ENCODE results near the gene HNRNPM. TPM values are rescaled to one million over a fixed set of nuclear protein-coding genes. Genes with fewer than 3 reads are reported as not detected.
"Not testable (repeated sequence)": the region's sequence is repeated elsewhere in the genome, so short reads cannot be mapped to it uniquely, and the experiment has no call there.

Gene HNRNPM
- total RNA-seq: 100 to 1,000 TPM; 105 to 243 TPM

- Mint-ChIP-seq H3K36me3 (peaks cover 22% of the 10 kb centered on the region in 2 donors), H3K27ac (peak within 1 kb of the TSS; percentile 97 to 99), H3K9me3 (no peaks in the 10 kb centered on the region)
- ATAC-seq: peak; percentile 93 to 95
- peak; percentile 100 for DNase-seq (ENCODE audit: low spot score in 2 of 2)
These were observed at the start of gene HNRNPM for GRCh38 chr19:8444677-8445487. HNRNPM (plus strand) TSS chr19:8444975; CDS start chr19:8444999, 24 bp downstream.

GRCh38 chr19:8395621-8396082 is 49.1 kb upstream of the HNRNPM start:
- Mint-ChIP-seq H3K9me3 (no peaks in the 10 kb centered on the region), H3K36me3 (no peaks in the 10 kb centered on the region), H3K27ac (no peak overlapping the region)
- DNase-seq (ENCODE audit: low spot score in 2 of 2): no peak
- ATAC-seq: no peak

- DNase-seq (ENCODE audit: low spot score in 2 of 2) (no peak), ATAC-seq (no peak)
- no peaks in the 10 kb centered on the region for H3K36me3 Mint-ChIP-seq
- no peaks in the 10 kb centered on the region for H3K9me3 Mint-ChIP-seq
- H3K27ac Mint-ChIP-seq: peak overlapping the region; percentile 37 to 50
These were observed 48.6 kb upstream of the HNRNPM start for GRCh38 chr19:8396185-8396562.

- Mint-ChIP-seq H3K9me3 (no peaks in the 10 kb centered on the region), H3K36me3 (no peaks in the 10 kb centered on the region), H3K27ac (peak overlapping the region; percentile 50 to 91)
- peak; percentile 80 to 82 for ATAC-seq
- peak in 1 of 2 donors; percentile 79 for DNase-seq (ENCODE audit: low spot score in 2 of 2)
These were observed 48.1 kb upstream of the HNRNPM start for GRCh38 chr19:8396563-8397203.

GRCh38 chr19:8397271-8397670 is 47.5 kb upstream of the HNRNPM start:
- H3K27ac Mint-ChIP-seq: peak overlapping the region; percentile 50 to 91
- H3K9me3 Mint-ChIP-seq: no peaks in the 10 kb centered on the region
- ATAC-seq: no peak
- no peak for DNase-seq (ENCODE audit: low spot score in 2 of 2)
- no peaks in the 10 kb centered on the region for H3K36me3 Mint-ChIP-seq

GRCh38 chr19:8397746-8398310 is 46.9 kb upstream of the HNRNPM start:
- no peak for DNase-seq (ENCODE audit: low spot score in 2 of 2)
- Mint-ChIP-seq H3K27ac (peak overlapping the region; percentile 50 to 91), H3K9me3 (no peaks in the 10 kb centered on the region), H3K36me3 (no peaks in the 10 kb centered on the region)
- ATAC-seq: no peak

GRCh38 chr19:8398311-8398771 is 46.4 kb upstream of the HNRNPM start:
- Mint-ChIP-seq H3K9me3 (no peaks in the 10 kb centered on the region), H3K27ac (peak overlapping the region in 1 of 2 donors; percentile 50), H3K36me3 (no peaks in the 10 kb centered on the region)
- DNase-seq (ENCODE audit: low spot score in 2 of 2): no peak
- ATAC-seq: no peak

GRCh38 chr19:8399681-8400188 is 45.0 kb upstream of the HNRNPM start:
- H3K36me3 Mint-ChIP-seq: no peaks in the 10 kb centered on the region
- H3K9me3 Mint-ChIP-seq: no peaks in the 10 kb centered on the region
- DNase-seq (ENCODE audit: low spot score in 2 of 2) (no peak), ATAC-seq (no peak)
- H3K27ac Mint-ChIP-seq: no peak overlapping the region

GRCh38 chr19:8401981-8402411 is 42.8 kb upstream of the HNRNPM start:
- no peak for DNase-seq (ENCODE audit: low spot score in 2 of 2)

GRCh38 chr19:8403098-8403819 is 41.5 kb upstream of the HNRNPM start:
- Mint-ChIP-seq H3K36me3 (no peaks in the 10 kb centered on the region), H3K27ac (peak overlapping the region in 1 of 2 donors; percentile 72), H3K9me3 (no peaks in the 10 kb centered on the region)
- DNase-seq (ENCODE audit: low spot score in 2 of 2) (no peak), ATAC-seq (no peak)

More at GRCh38 chr19:8401981-8402411, 42.8 kb upstream of the HNRNPM start:
- no peak for ATAC-seq
- Mint-ChIP-seq H3K36me3 (no peaks in the 10 kb centered on the region), H3K9me3 (no peaks in the 10 kb centered on the region), H3K27ac (peak overlapping the region in 1 of 2 donors; percentile 51)

GRCh38 chr19:8403820-8404109 is 41.0 kb upstream of the HNRNPM start:
- H3K9me3 Mint-ChIP-seq: no peaks in the 10 kb centered on the region
- H3K27ac Mint-ChIP-seq: no peak overlapping the region

GRCh38 chr19:8404391-8405151 is 40.2 kb upstream of the HNRNPM start:
- H3K9me3 Mint-ChIP-seq: no peaks in the 10 kb centered on the region
- no peak overlapping the region for H3K27ac Mint-ChIP-seq
- DNase-seq (ENCODE audit: low spot score in 2 of 2) (no peak), ATAC-seq (no peak)
- no peaks in the 10 kb centered on the region for H3K36me3 Mint-ChIP-seq

More at GRCh38 chr19:8403820-8404109, 41.0 kb upstream of the HNRNPM start:
- DNase-seq (ENCODE audit: low spot score in 2 of 2) (no peak), ATAC-seq (no peak)
- H3K36me3 Mint-ChIP-seq: no peaks in the 10 kb centered on the region

- ATAC-seq; H3K9me3 Mint-ChIP-seq; H3K36me3 Mint-ChIP-seq; DNase-seq (ENCODE audit: low spot score in 2 of 2); H3K27ac Mint-ChIP-seq: not testable (repeated sequence)
These were observed 34.1 kb upstream of the HNRNPM start for GRCh38 chr19:8410718-8411117.

GRCh38 chr19:8412783-8413628 is 31.8 kb upstream of the HNRNPM start, which contains the start of gene MARCHF2:
MARCHF2 (plus strand) TSS chr19:8413305; CDS start chr19:8421841, 8,536 bp downstream.
- Mint-ChIP-seq H3K9me3 (no peaks in the 10 kb centered on the region), H3K36me3 (no peaks in the 10 kb centered on the region), H3K27ac (no peak within 1 kb of the TSS)
- peak; percentile 100 for ATAC-seq
- peak; percentile 96 to 98 for DNase-seq (ENCODE audit: low spot score in 2 of 2)

- H3K9me3 Mint-ChIP-seq: no peaks in the 10 kb centered on the region
- H3K36me3 Mint-ChIP-seq: no peaks in the 10 kb centered on the region
- ATAC-seq (no peak), DNase-seq (ENCODE audit: low spot score in 2 of 2) (no peak)
- H3K27ac Mint-ChIP-seq: no peak overlapping the region
These were observed 31.2 kb upstream of the HNRNPM start for GRCh38 chr19:8413629-8413995.
